Esophagus muscularis mucosa (tissue), 4 donors: ENCODE results near the gene TTC7B. TPM values are rescaled to one million over a fixed set of nuclear protein-coding genes. Genes with fewer than 3 reads are reported as not detected.

Experiments used
- DNase-seq: peaks from one replicate; pipeline ENCODE4 v3.0.0-alpha.2; 2017; ENCODE audit errors: extremely low spot score
- H3K27ac ChIP-seq, 4 donors: fragments of 200-600 bp; sonication (generic); replicated peaks in 1 of 4; 1 replicate in 3 of 4; 2 replicates in 1 of 4; pipeline ENCODE4 v1.5.1; 2016 to 2019; ENCODE audit warnings: mild to moderate bottlenecking in 1 of 4
- H3K27me3 ChIP-seq, 4 donors: fragments of 200-600 bp; sonication (generic); one replicate each; pipeline versions ENCODE4 v1.5.1 to v1.6.0; 2016 to 2019
- H3K36me3 ChIP-seq, 4 donors: fragments of 200-600 bp; sonication (generic); one replicate each; pipeline ENCODE4 v1.5.1; 2016 to 2019
- H3K4me1 ChIP-seq, 4 donors: fragments of 200-600 bp; sonication (generic); one replicate each; pipeline ENCODE4 v1.5.1; 2016 to 2019
- H3K4me3 ChIP-seq, 4 donors: fragments of 200-600 bp; sonication (generic); 1 replicate in 2 of 4; 2 replicates in 2 of 4; pipeline ENCODE4 v1.5.1; 2016 to 2019; ENCODE audit warnings: mild to moderate bottlenecking in 4 of 4, moderate library complexity in 1 of 4
- H3K9me3 ChIP-seq, 4 donors: fragments of 200-600 bp; sonication (generic); 1 replicate in 3 of 4; 2 replicates in 1 of 4; pipeline ENCODE4 v1.5.1; 2016 to 2019
- CTCF ChIP-seq, 3 experiments: fragments of 200-600 bp in 2 of 3; fragments of 450-650 bp in 1 of 3; sonication (generic) in 2 of 3; IDR thresholded peaks; one replicate each; pipeline ENCODE4 v1.5.1; 2017 to 2019; ENCODE audit warnings: antibody characterized with exemption in 3 of 3, mild to moderate bottlenecking in 2 of 3, moderate library complexity in 1 of 3
- EP300 ChIP-seq: sonication (generic); formaldehyde crosslinking; IDR thresholded peaks from one replicate; pipeline ENCODE4 v1.6.1; 2017; ENCODE audit warnings: antibody characterized with exemption
- POLR2A ChIP-seq: fragments of 450-650 bp; IDR thresholded peaks from one replicate; pipeline ENCODE4 v1.6.1; 2017; ENCODE audit warnings: antibody characterized with exemption, moderate library complexity, mild to moderate bottlenecking, low read depth
- POLR2AphosphoS5 ChIP-seq, 2 donors: sonication (generic); formaldehyde crosslinking; IDR thresholded peaks; one replicate each; pipeline ENCODE4 v1.6.1; 2017; ENCODE audit warnings: antibody characterized with exemption in 2 of 2
- WGBS: methylation state at CpG from one replicate; pipeline ENCODE4 v1.1.5; 2018; 5-methylcytosine and 5-hydroxymethylcytosine counted together
- intact Hi-C: fragments of 100-400 bp; cut with DNase I; formaldehyde crosslinking; loops from one replicate; pipeline ENCODE4 v1.15.1; 2023
- total RNA-seq, 4 donors: library from RNA; depleted of rRNA; stranded (reverse); fragments of >200 nt; gene quantifications; one replicate each; pipeline versions ENCODE4 v1.1.0 to v1.2.1, GENCODE V29; 2016

The TTC7B gene
- total RNA-seq, 4 donors from 2014 or later = 54.4 to 148 (median 113) TPM

- no peak for DNase-seq
- WGBS = 94% methylated on average over 4 of the region's 4 CpGs
- Histone ChIP-seq H3K36me3 (peaks cover 0 to 12% (median 4%) of the 10 kb centered on the region in 4 donors), H3K4me3 (no peak overlapping the region), H3K4me1 (peaks cover 14 to 77% (median 53%) of the 10 kb centered on the region in 4 donors), H3K27me3 (no peaks in the 10 kb centered on the region), H3K27ac (peak overlapping the region in 3 of 4 donors; percentile 61 to 79 (median 77)), H3K9me3 (no peaks in the 10 kb centered on the region)
- intact Hi-C loops = no loop called here
- TF ChIP-seq CTCF (IDR thresholded peaks at IDR 0.05) (no peak), POLR2AphosphoS5 (IDR thresholded peaks at IDR 0.05) (no peak), EP300 (no peak), POLR2A (no peak)
These were observed 251.7 kb downstream of the TTC7B start for GRCh38 chr14:90564496-90564895.

GRCh38 chr14:90562652-90563051 is 253.6 kb downstream of the TTC7B start:
- Histone ChIP-seq H3K36me3 (peaks cover 0 to 12% (median 4%) of the 10 kb centered on the region in 4 donors), H3K4me1 (peaks cover 5 to 70% (median 37%) of the 10 kb centered on the region in 4 donors), H3K27me3 (no peaks in the 10 kb centered on the region), H3K4me3 (no peak overlapping the region), H3K27ac (peak overlapping the region in 2 of 4 donors; percentile 31 to 49), H3K9me3 (no peaks in the 10 kb centered on the region)
- intact Hi-C loops = no loop called here
- 51% methylated on average over 6 of the region's 6 CpGs for WGBS
- TF ChIP-seq POLR2A = no peak
- no peak for DNase-seq

- TF ChIP-seq POLR2AphosphoS5 (IDR thresholded peaks at IDR 0.05) (no peak), EP300 (no peak), POLR2A (no peak), CTCF (IDR thresholded peaks at IDR 0.05) (no peak)
- intact Hi-C loops = no loop called here
- 75% methylated on average over 7 of the region's 7 CpGs for WGBS
These were observed 254.3 kb downstream of the TTC7B start for GRCh38 chr14:90561920-90562319.

GRCh38 chr14:90560991-90561390 is 255.2 kb downstream of the TTC7B start:
- no peak for DNase-seq
- Histone ChIP-seq H3K27ac (no peak overlapping the region), H3K36me3 (peaks cover 0 to 7% (median 3%) of the 10 kb centered on the region in 4 donors), H3K9me3 (no peaks in the 10 kb centered on the region), H3K4me1 (peaks cover 12 to 66% (median 43%) of the 10 kb centered on the region in 4 donors), H3K27me3 (no peaks in the 10 kb centered on the region), H3K4me3 (no peak overlapping the region)
- TF ChIP-seq CTCF (IDR thresholded peaks at IDR 0.05) = no peak
- TF ChIP-seq POLR2AphosphoS5 (IDR thresholded peaks at IDR 0.05) = no peak
- no peak for TF ChIP-seq EP300
- no peak for TF ChIP-seq POLR2A
- intact Hi-C loops = no loop called here
- WGBS = 94% methylated on average over 10 of the region's 10 CpGs

More at GRCh38 chr14:90561920-90562319, 254.3 kb downstream of the TTC7B start:
- Histone ChIP-seq H3K9me3 (no peaks in the 10 kb centered on the region), H3K27ac (peak overlapping the region in 2 of 4 donors; percentile 7 to 49), H3K4me1 (peaks cover 5 to 64% (median 37%) of the 10 kb centered on the region in 4 donors), H3K36me3 (peaks cover 0 to 12% (median 4%) of the 10 kb centered on the region in 4 donors), H3K4me3 (no peak overlapping the region), H3K27me3 (no peaks in the 10 kb centered on the region)
- no peak for DNase-seq

GRCh38 chr14:90560558-90560957 is 255.7 kb downstream of the TTC7B start:
- Histone ChIP-seq H3K4me1 (peaks cover 17 to 66% (median 46%) of the 10 kb centered on the region in 4 donors), H3K9me3 (no peaks in the 10 kb centered on the region), H3K27ac (no peak overlapping the region), H3K4me3 (no peak overlapping the region), H3K27me3 (no peaks in the 10 kb centered on the region), H3K36me3 (peaks cover 0 to 7% (median 3%) of the 10 kb centered on the region in 4 donors)
- TF ChIP-seq CTCF (IDR thresholded peaks at IDR 0.05) = no peak
- TF ChIP-seq POLR2AphosphoS5 (IDR thresholded peaks at IDR 0.05) = no peak
- no peak for DNase-seq
- intact Hi-C loops = no loop called here
- 64% methylated on average over 4 of the region's 4 CpGs for WGBS
